NB4 (cell line): ENCODE results near the gene PSAP.

Source experiments
- DNase-seq: peaks from one replicate; pipeline ENCODE4 v3.0.0; 2010; ENCODE audit warnings: low read depth
- H3K4me3 ChIP-seq: one replicate; pipeline ENCODE4 v1.5.1; 2011; ENCODE audit warnings: mild to moderate bottlenecking, low read depth, low read length, moderate library complexity
- MYC ChIP-seq: IDR thresholded peaks from 2 replicates; pipeline ENCODE4 v1.6.1; 2011; ENCODE audit warnings: low read depth, low read length
- POLR2A ChIP-seq: IDR thresholded peaks from 2 replicates; pipeline ENCODE4 v1.6.1; 2011; ENCODE audit warnings: mild to moderate bottlenecking; ENCODE audit not compliant: insufficient read length; ENCODE audit errors: extremely low read depth
- TF ChIP-seq, protein P1 (sequence below): IDR thresholded peaks from 2 replicates; pipeline ENCODE4 v1.6.1; 2011; ENCODE audit warnings: low read depth, low read length
- TF ChIP-seq, protein P2 (sequence below): IDR thresholded peaks from one replicate; pipeline ENCODE4 v1.5.1; 2012; ENCODE audit warnings: low read depth, low read length

PSAP gene

DNA sequence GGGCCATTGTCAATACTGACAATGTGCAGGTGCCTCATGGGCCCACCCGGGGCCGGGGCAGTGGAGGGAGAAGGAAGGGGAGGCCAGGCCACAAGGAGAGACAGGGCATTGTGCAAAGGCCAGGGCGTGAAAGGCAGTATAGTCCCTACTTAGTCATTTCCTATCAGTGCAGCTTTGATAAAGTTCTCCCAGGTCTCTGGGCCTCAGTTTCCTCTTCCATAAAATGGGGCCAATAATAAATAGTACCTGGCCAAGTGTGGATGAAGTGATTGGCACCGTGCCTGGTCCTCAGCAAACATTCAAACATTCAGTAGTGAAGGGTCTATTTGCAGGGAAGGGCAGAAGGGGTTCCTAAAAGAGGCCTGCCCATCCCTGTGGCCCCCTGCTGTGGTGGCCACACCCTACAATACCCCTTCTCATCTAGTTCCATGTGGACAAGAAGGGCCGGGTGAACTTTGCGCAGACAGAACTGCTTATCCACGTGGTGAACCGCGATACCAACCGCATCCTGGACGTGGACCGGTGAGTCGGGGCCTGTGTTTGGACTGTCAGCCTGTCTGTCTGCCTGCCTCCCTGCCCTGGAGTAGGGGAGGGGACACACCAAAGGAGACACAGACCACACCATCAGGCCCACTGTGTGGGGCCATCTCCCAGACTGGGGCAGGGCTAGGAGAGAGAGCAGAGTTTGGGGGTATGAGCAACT, 40.9 kb downstream of the PSAP start:
- DNase-seq = peak; percentile 44
- no peak overlapping the region for H3K4me3 ChIP-seq
- TF ChIP-seq, protein P1, sequence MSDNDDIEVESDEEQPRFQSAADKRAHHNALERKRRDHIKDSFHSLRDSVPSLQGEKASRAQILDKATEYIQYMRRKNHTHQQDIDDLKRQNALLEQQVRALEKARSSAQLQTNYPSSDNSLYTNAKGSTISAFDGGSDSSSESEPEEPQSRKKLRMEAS = peak; percentile 42; the same call in 1 of the 2 replicates
- no peak for TF ChIP-seq MYC
- no peak for TF ChIP-seq POLR2A
- TF ChIP-seq, protein P2, sequence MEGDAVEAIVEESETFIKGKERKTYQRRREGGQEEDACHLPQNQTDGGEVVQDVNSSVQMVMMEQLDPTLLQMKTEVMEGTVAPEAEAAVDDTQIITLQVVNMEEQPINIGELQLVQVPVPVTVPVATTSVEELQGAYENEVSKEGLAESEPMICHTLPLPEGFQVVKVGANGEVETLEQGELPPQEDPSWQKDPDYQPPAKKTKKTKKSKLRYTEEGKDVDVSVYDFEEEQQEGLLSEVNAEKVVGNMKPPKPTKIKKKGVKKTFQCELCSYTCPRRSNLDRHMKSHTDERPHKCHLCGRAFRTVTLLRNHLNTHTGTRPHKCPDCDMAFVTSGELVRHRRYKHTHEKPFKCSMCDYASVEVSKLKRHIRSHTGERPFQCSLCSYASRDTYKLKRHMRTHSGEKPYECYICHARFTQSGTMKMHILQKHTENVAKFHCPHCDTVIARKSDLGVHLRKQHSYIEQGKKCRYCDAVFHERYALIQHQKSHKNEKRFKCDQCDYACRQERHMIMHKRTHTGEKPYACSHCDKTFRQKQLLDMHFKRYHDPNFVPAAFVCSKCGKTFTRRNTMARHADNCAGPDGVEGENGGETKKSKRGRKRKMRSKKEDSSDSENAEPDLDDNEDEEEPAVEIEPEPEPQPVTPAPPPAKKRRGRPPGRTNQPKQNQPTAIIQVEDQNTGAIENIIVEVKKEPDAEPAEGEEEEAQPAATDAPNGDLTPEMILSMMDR = no peak

DNA sequence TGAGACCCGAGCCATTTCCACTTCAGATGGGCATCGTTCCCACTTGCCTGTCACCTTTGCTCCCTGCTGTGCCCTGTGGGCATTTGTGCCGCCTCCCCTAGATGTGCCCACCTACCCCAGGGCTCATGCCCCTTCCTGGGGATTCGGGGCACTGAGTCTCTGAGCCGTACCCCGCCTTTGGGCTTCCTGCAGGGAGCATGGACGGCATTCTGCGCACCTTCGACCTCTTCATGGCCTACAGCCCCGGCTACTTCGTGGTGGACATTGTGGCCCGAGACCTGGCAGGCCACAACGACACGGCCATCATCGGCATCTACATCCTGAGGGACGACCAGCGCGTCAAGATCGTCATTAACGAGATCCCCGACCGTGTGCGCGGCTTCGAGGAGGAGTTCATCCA, 41.4 kb downstream of the PSAP start:
- TF ChIP-seq POLR2A (no peak), MYC (no peak)
- TF ChIP-seq, protein P1 = no peak
- TF ChIP-seq, protein P2 = no peak
- DNase-seq = no peak
- H3K4me3 ChIP-seq = no peak overlapping the region

DNA sequence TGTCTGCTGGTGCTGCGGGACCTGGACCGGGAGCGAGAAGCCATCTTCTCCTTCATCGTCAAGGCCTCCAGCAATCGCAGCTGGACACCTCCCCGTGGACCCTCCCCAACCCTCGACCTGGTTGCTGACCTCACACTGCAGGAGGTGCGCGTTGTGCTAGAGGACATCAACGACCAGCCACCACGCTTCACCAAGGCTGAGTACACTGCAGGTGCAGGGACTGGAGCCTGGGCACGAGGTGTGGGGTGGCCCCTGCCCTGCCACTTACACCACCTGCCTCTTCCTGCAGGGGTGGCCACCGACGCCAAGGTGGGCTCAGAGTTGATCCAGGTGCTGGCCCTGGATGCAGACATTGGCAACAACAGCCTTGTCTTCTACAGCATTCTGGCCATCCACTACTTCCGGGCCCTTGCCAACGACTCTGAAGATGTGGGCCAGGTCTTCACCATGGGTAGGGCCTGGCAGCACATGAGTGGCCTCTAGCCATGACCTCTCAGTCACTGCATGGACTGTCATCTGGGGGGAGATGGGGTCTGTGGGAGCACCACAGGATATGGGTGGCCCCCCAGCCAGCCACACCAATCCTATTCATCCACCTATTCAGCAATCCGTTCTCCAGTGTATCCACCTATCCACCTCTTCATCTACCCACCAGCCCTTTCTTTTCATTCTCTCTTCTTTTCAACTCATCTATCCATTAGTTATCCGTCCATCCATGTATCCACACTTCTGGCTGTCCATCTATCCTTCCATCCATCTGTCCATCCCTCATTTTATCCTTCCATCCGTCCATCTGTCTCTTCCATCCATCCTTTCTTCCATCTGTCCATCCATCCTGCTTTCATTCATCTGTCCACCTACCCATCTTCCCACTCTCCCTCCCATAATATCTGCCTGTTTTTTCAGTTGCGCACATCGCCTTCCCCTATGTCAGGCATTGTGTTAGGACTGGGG, 43.2 kb downstream of the PSAP start:
- no peak overlapping the region for H3K4me3 ChIP-seq
- DNase-seq = no peak
- TF ChIP-seq, protein P2 = no peak
- TF ChIP-seq POLR2A = no peak
- TF ChIP-seq MYC = no peak
- TF ChIP-seq, protein P1 = no peak

DNA sequence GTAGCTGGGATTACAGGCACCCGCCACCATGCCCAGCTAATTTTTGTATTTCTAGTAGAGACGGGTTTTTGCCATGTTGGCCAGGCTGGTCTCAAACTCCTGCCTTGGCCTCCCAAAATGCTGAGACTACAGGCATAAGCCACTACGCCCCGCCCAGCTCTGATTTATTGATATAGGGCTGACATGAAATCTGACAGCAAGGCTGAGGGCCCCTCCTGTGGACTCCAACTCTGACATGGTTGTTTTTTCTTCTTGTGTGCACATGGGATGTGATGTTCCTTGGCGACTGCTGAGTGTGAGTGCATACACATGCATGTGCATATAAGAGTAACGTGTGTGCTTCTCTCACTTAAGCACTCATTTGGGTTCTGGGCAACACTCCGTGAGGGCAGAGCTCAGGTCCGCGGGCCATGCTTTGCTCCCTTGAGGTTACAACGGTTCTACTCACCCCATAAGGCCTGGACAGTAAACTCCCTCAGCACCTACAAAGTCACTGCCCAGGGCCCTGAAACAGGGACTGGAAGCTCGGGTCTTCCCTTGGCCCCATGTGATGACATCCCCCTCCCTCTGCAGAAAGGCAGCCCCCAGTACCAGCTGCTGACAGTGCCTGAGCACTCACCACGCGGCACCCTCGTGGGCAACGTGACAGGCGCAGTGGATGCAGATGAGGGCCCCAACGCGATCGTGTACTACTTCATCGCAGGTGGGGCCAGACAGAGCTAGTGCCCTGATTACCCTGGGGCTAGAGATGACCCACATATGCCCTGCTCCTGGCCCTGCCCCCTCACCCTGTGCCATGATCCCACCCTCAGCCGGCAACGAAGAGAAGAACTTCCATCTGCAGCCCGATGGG, 44.1 kb downstream of the PSAP start:
- TF ChIP-seq MYC = no peak
- TF ChIP-seq, protein P1 = no peak
- TF ChIP-seq POLR2A = no peak
- TF ChIP-seq, protein P2 = no peak
- no peak for DNase-seq

DNA sequence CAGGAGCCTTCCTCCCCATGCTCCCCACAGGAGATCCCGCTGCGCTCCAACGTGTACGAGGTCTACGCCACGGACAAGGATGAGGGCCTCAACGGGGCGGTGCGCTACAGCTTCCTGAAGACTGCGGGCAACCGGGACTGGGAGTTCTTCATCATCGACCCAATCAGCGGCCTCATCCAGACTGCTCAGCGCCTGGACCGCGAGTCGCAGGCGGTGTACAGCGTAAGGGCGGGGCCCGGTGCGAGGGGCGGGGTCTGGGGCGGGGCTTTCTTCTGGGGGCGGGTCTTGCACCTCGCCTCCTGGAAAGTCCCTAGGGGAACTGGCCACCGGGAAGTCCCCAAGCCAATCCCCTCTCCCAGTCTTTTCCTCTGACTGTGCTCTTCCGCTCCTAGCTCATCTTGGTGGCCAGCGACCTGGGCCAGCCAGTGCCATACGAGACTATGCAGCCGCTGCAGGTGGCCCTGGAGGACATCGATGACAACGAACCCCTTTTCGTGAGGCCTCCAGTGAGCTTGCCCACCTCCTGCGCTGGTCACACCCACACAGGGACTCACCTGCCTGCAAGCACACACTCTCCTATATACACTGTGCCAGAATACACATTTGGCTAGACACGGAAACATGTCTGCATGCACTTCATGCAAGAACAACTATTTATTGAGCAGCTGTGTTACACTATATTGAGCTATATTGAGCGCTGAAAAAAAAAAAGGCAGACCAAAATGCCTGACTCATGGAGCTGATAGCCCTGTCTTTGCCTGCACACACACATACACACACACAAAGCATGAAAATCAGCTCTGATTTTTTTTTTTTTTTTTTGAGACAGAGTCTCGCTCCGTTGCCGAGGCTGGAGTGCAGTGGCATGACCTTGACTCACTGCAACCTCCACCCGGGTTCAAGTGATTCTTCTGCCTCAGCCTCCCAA, 45.0 kb downstream of the PSAP start:
- H3K4me3 ChIP-seq = no peak overlapping the region
- no peak for TF ChIP-seq MYC
- TF ChIP-seq, protein P1 = no peak
- TF ChIP-seq POLR2A = no peak
- TF ChIP-seq, protein P2 = no peak
- DNase-seq = no peak

More for the DNA sequence above, 44.1 kb downstream of the PSAP start:
- no peak overlapping the region for H3K4me3 ChIP-seq
